Thymus (tissue), 11 donors: Measurements from ENCODE around the gene TMEM92. TPM values are rescaled to one million over a fixed set of nuclear protein-coding genes. Genes with fewer than 3 reads are reported as not detected.

Experiments used
- DNase-seq, 9 donors: peaks; one replicate each; pipeline ENCODE4 v3.0.0-alpha.2; 2013; ENCODE audit warnings: low spot score in 9 of 9, low read depth in 6 of 9, missing footprints in 1 of 9
- H3K27ac ChIP-seq, 2 donors: one replicate each; pipeline ENCODE4 v1.5.1; 2013; ENCODE audit warnings: control low read depth in 1 of 2, low read depth in 1 of 2, low read length in 1 of 2, mild to moderate bottlenecking in 1 of 2, moderate library complexity in 1 of 2
- H3K27me3 ChIP-seq, 2 donors: one replicate each; pipeline ENCODE4 v1.5.1; 2013; ENCODE audit warnings: low read length in 1 of 2; ENCODE audit not compliant: control insufficient read depth in 2 of 2, insufficient read depth in 1 of 2
- H3K36me3 ChIP-seq, 2 donors: one replicate each; pipeline ENCODE4 v1.5.1; 2013; ENCODE audit warnings: low read length in 1 of 2, mild to moderate bottlenecking in 1 of 2, moderate library complexity in 1 of 2; ENCODE audit not compliant: control insufficient read depth in 2 of 2, insufficient read depth in 2 of 2
- H3K4me1 ChIP-seq, 2 donors: one replicate each; pipeline ENCODE4 v1.5.1; 2013; ENCODE audit warnings: low read length in 2 of 2; ENCODE audit not compliant: control insufficient read depth in 2 of 2, insufficient read depth in 2 of 2
- H3K4me3 ChIP-seq, 2 donors: one replicate each; pipeline ENCODE4 v1.5.1; 2013; ENCODE audit warnings: low read length in 2 of 2, control low read depth in 1 of 2, mild to moderate bottlenecking in 1 of 2
- H3K9me3 ChIP-seq, 2 donors: one replicate each; pipeline ENCODE4 v1.5.1; 2013; ENCODE audit warnings: low read length in 1 of 2, mild to moderate bottlenecking in 1 of 2; ENCODE audit not compliant: control insufficient read depth in 2 of 2, insufficient read depth in 1 of 2
- WGBS: extraction: QIAGEN DNeasy Blood & Tissue Kit; methylation state at CpG from one replicate; pipeline ENCODE4 v1.1.7; 2013; 5-methylcytosine and 5-hydroxymethylcytosine counted together
- polyA plus RNA-seq: library from polyadenylated mRNA; stranded (reverse); fragments of 200-250 nt; gene quantifications from one replicate; pipeline ENCODE4 v1.2.3, GENCODE V29; 2013
- total RNA-seq: library from RNA; stranded (reverse); fragments of 120-200 nt; gene quantifications from one replicate; pipeline ENCODE4 v1.2.4, GENCODE V29; 2013
- donor health status: healthy.

The TMEM92 gene
- total and polyA plus RNA-seq, 2 donors: 0.09 TPM

DNA sequence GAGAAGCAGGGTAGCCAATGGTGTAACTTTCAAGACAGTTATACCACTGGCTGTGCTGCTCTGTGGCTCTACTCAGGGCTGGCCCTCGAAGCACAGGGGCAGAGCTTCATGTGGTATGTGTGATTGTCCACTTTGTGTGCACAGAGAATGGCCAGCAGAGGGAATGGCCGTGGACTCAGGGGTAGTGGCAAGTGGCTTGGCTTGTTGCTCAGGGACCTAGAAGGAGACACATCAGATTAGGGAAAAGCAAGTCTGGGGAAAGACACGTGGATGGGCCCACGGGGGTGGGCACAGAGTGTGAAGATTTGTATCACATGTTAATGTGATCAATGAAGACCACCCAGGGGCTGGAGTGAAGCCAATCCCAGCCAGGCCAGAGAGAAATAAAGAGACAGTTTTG lies 51.6 kb downstream of the TMEM92 start:
- H3K4me1 ChIP-seq: peaks cover 0 to 4% of the 10 kb centered on the region in 2 donors
- WGBS: 87% methylated on average over 4 of the region's 4 CpGs
- no peaks in the 10 kb centered on the region for H3K27me3 ChIP-seq
- no peak overlapping the region for H3K4me3 ChIP-seq
- no peak for DNase-seq
- H3K36me3 ChIP-seq: no peaks in the 10 kb centered on the region
- no peaks in the 10 kb centered on the region for H3K9me3 ChIP-seq
- H3K27ac ChIP-seq: no peak overlapping the region

DNA sequence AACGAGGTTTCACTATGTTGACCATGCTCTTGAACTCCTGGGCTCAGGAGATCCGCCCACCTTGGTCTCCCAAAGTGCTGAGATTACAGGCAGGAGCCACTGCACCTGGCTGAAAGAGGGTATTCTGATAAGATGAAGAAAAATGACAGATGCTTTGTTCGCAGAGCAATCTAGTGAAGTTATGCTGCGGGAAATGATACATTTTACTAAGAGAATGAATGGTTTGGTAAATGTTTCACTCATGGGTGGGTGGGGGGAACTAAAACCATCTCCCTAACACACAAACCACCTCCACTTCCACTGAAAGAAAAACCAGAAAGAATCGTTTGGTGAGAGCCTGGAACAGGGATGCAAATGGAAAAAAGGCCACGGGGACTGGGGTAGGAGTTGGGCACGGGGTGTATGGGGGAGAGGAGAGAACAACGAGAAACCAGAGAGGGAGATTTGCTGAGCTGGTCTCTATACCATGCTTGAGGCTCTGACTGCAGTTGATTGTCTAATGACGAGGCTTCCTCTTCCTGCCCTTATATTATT lies 52.6 kb downstream of the TMEM92 start:
- WGBS: 87% methylated on average over 9 of the region's 9 CpGs
- no peak overlapping the region for H3K27ac ChIP-seq
- H3K36me3 ChIP-seq: no peaks in the 10 kb centered on the region
- H3K27me3 ChIP-seq: no peaks in the 10 kb centered on the region
- no peak for DNase-seq
- H3K4me3 ChIP-seq: no peak overlapping the region
- H3K9me3 ChIP-seq: no peaks in the 10 kb centered on the region
- H3K4me1 ChIP-seq: peaks cover 0 to 4% of the 10 kb centered on the region in 2 donors

DNA sequence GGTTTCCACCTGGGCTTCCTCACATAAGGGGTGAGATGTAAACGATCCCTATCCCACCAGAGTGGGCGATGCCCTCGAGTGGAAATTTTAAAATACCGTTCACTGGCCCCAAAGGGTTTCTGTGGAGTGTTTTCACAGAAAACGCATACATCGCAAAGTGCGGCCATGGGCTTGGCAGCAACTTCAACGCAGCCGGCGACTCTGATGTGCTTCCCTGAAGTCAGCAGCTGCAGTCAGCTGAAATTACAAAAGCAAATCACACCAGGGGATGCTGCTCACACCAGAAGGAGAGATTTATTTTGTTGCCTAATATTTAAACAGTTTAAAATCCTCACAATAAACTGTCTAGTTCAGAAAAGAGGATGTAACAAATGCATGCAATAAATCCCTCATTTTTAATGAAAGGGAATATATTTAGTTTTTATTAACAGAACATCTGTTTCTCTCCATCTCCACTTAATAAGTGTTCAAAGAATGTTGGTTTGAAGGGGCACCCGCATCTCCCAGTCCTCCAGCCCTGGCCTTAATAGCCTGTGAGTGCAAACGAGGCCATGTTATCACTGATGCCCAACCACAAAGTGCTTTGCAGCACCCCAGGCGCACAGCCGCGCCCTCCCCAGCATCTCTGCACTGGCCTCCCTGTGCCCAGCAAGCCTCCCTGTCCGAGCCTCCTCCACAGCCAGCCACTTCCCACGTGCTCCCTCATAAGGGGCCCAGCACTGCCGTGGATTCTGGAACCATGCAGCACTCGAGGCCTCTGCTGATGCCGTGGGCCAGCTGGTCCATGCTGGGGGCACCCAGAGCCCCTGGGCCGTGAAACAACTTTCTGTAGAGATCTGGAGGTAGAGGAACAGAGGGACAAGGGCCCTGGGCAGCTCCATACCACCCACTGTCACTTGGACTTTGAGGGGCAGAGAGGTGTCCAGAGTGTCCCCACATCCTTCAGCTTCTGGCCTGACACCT lies 54.4 kb downstream of the TMEM92 start:
- Histone ChIP-seq H3K27ac (no peak overlapping the region), H3K9me3 (no peaks in the 10 kb centered on the region), H3K36me3 (no peaks in the 10 kb centered on the region), H3K4me3 (no peak overlapping the region), H3K27me3 (no peaks in the 10 kb centered on the region), H3K4me1 (peaks cover 0 to 7% of the 10 kb centered on the region in 2 donors)
- no peak for DNase-seq
- WGBS: 92% methylated on average over 21 of the region's 21 CpGs

DNA sequence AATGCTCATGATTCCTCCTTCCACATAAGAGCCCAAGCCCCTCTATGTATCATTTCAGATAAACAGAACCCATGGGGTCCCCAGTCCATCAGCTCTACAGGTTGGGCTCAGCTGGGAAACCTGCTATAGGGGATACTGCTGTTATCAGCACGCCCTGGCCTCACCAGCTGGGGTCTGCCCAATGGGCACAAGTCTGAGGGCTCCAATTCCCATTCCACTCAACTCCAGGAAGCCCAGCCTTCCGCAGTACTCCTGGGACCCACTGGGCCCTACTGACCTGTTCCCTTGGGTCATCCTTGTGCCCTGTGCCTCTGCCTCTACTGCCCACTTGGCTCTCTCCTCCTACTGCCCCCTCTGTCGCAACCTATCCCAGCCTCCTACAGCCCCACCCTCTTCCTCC lies 55.5 kb downstream of the TMEM92 start:
- no peak overlapping the region for H3K4me3 ChIP-seq
- no peaks in the 10 kb centered on the region for H3K27me3 ChIP-seq
- 98% methylated on average over 3 of the region's 3 CpGs for WGBS
- DNase-seq: no peak
- H3K36me3 ChIP-seq: no peaks in the 10 kb centered on the region
- no peak overlapping the region for H3K27ac ChIP-seq
- H3K9me3 ChIP-seq: no peaks in the 10 kb centered on the region
- H3K4me1 ChIP-seq: peaks cover 0 to 7% of the 10 kb centered on the region in 2 donors

DNA sequence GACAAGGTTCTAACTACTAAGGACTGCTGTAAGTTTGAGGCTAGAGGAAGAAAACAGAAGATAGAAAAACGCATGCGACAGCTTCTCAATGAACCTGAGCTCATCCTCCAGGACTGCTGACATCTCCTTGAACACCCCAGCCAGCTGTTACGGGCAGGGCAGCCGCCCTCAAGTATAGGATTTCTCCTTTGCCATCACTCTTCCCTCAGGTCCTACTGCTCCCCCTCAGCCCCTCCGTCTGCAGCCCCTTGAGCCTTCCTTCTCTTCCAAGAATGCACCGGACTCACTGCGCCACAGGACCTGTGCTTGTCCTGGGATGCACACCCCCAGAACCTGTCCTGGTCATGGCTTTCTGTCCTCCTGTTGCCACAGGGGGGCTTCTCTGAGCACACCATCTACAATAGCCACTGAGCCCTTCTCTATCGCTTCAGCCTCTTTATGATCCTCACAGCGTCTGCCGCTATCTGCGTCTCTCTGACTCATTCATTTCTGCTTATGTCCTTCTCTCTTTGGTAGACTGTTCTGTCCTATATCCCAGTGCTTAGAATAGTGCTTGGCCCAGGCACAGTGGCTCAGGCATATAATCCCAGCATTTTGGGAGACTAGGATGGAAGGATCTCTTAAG lies 56.0 kb downstream of the TMEM92 start:
- WGBS: 95% methylated on average over 11 of the region's 11 CpGs
- no peaks in the 10 kb centered on the region for H3K9me3 ChIP-seq
- no peaks in the 10 kb centered on the region for H3K27me3 ChIP-seq
- no peak overlapping the region for H3K27ac ChIP-seq
- no peaks in the 10 kb centered on the region for H3K36me3 ChIP-seq
- H3K4me1 ChIP-seq: peaks cover 0 to 7% of the 10 kb centered on the region in 2 donors
- H3K4me3 ChIP-seq: no peak overlapping the region
- no peak for DNase-seq

Other genes starting within 250 kb of the TMEM92 start
- gene ITGA3, start 218.4 kb upstream of the TMEM92 start, total RNA-seq: 9.1 TPM
- gene ITGA3, start 218.4 kb upstream of the TMEM92 start, polyA plus RNA-seq: 27.7 TPM
- 10.7 TPM for gene PDK2, start 179.1 kb upstream of the TMEM92 start, total RNA-seq
- gene PDK2, start 179.1 kb upstream of the TMEM92 start, polyA plus RNA-seq: 14.5 TPM
- 0.42 TPM for gene SAMD14, start 144.3 kb upstream of the TMEM92 start, total RNA-seq
- 0.62 TPM for gene SAMD14, start 144.3 kb upstream of the TMEM92 start, polyA plus RNA-seq
- 26.8 TPM for gene PPP1R9B, start 123.8 kb upstream of the TMEM92 start, total RNA-seq
- gene PPP1R9B, start 123.8 kb upstream of the TMEM92 start, polyA plus RNA-seq: 47.9 TPM
- 1.7 TPM for gene SGCA, start 108.5 kb upstream of the TMEM92 start, total RNA-seq
- 5.4 TPM for gene SGCA, start 108.5 kb upstream of the TMEM92 start, polyA plus RNA-seq
- 29.5 TPM for gene COL1A1, start 72.8 kb upstream of the TMEM92 start, total RNA-seq
- gene COL1A1, start 72.8 kb upstream of the TMEM92 start, polyA plus RNA-seq: 14.4 TPM
- 16.2 TPM for gene XYLT2, start 71.7 kb downstream of the TMEM92 start, total RNA-seq
- gene XYLT2, start 71.7 kb downstream of the TMEM92 start, polyA plus RNA-seq: 19.5 TPM
- 69.2 TPM for gene MRPL27, start 98.7 kb downstream of the TMEM92 start, total RNA-seq
- gene MRPL27, start 98.7 kb downstream of the TMEM92 start, polyA plus RNA-seq: 85.9 TPM
- 7.7 TPM for gene EME1, start 98.8 kb downstream of the TMEM92 start, total RNA-seq
- gene EME1, start 98.8 kb downstream of the TMEM92 start, polyA plus RNA-seq: 1.4 TPM
- gene LRRC59, start 123.1 kb downstream of the TMEM92 start, total RNA-seq: 38.7 TPM
- gene LRRC59, start 123.1 kb downstream of the TMEM92 start, polyA plus RNA-seq: 27.8 TPM
- gene ACSF2, start 151.8 kb downstream of the TMEM92 start, total RNA-seq: 13.4 TPM
- gene ACSF2, start 151.8 kb downstream of the TMEM92 start, polyA plus RNA-seq: 41.6 TPM
- gene CHAD, start 194.4 kb downstream of the TMEM92 start, total RNA-seq: 0.05 TPM
- 0.37 TPM for gene CHAD, start 194.4 kb downstream of the TMEM92 start, polyA plus RNA-seq
- 18.7 TPM for gene RSAD1, start 204.4 kb downstream of the TMEM92 start, total RNA-seq
- 36.4 TPM for gene RSAD1, start 204.4 kb downstream of the TMEM92 start, polyA plus RNA-seq
- 1.2 TPM for gene MYCBPAP, start 234.0 kb downstream of the TMEM92 start, total RNA-seq
- gene MYCBPAP, start 234.0 kb downstream of the TMEM92 start, polyA plus RNA-seq: 1.5 TPM